Measurements from ENCODE around the gene ITSN1.
"Not testable (repeated sequence)": the region's sequence is repeated elsewhere in the genome, so short reads cannot be mapped to it uniquely, and the experiment has no call there.

ITSN1 gene

GRCh38 chr21:33642027-33642895 is at the start of gene ITSN1:
TSS of gene ITSN1 (plus strand) at chr21:33642501. CDS start at chr21:33718829, 76,328 bp downstream.
- DNase-seq, result peak; percentile 99

GRCh38 chr21:33598051-33598450 is 44.2 kb upstream of the ITSN1 start:
- DNase-seq, result no peak

GRCh38 chr21:33608559-33608958 is 33.7 kb upstream of the ITSN1 start:
- no peak for DNase-seq

- no peak for DNase-seq
Observed at GRCh38 chr21:33611006-33611744, 31.1 kb upstream of the ITSN1 start.

- not testable (repeated sequence) for DNase-seq
Observed at GRCh38 chr21:33617565-33617964, 24.7 kb upstream of the ITSN1 start.

GRCh38 chr21:33618407-33618806 is 23.9 kb upstream of the ITSN1 start:
- no peak for DNase-seq

- no peak for DNase-seq
Observed at GRCh38 chr21:33619726-33620125, 22.6 kb upstream of the ITSN1 start.

GRCh38 chr21:33622253-33622652 is 20.0 kb upstream of the ITSN1 start:
- peak in 1 of 2 experiments; percentile 23 for DNase-seq

GRCh38 chr21:33626151-33626550 is 16.1 kb upstream of the ITSN1 start:
- DNase-seq, result not testable (repeated sequence)

- DNase-seq, result no peak
Observed at GRCh38 chr21:33634254-33634653, 8.0 kb upstream of the ITSN1 start.

GRCh38 chr21:33640697-33641351 is 1.5 kb upstream of the ITSN1 start:
- DNase-seq, result peak in 1 of 2 experiments; percentile 68

- DNase-seq, result peak; percentile 99 to 100
Observed at GRCh38 chr21:33641352-33642026, 812 bp upstream of the ITSN1 start, which contains the start of gene CRYZL1. TSS of gene CRYZL1 (minus strand) at chr21:33641741. CDS start at chr21:33631551, 10,190 bp downstream.

- DNase-seq, result peak in 1 of 2 experiments; percentile 46
Observed at GRCh38 chr21:33642896-33643657, 776 bp downstream of the ITSN1 start.

GRCh38 chr21:33643658-33644311 is 1.5 kb downstream of the ITSN1 start:
- DNase-seq, result peak in 1 of 2 experiments; percentile 33

GRCh38 chr21:33644383-33645074 is 2.2 kb downstream of the ITSN1 start:
- DNase-seq, result no peak

- DNase-seq, result no peak
Observed at GRCh38 chr21:33645730-33646129, 3.4 kb downstream of the ITSN1 start.

GRCh38 chr21:33647587-33647986 is 5.3 kb downstream of the ITSN1 start:
- no peak for DNase-seq

GRCh38 chr21:33648555-33648954 is 6.3 kb downstream of the ITSN1 start:
- no peak for DNase-seq

- DNase-seq, result peak; percentile 61 to 70
Observed at GRCh38 chr21:33650230-33650629, 7.9 kb downstream of the ITSN1 start.

GRCh38 chr21:33650929-33651509 is 8.7 kb downstream of the ITSN1 start:
- DNase-seq, result no peak
